Retinal pigment epithelial cell (primary cell): ENCODE results near the gene CDC42BPG.

Experiments
- DNase-seq: peaks from one replicate; pipeline ENCODE4 v3.0.0-alpha.2; 2010; ENCODE audit warnings: low read depth
- H3K4me3 ChIP-seq: 2 replicates; pipeline ENCODE4 v1.5.1; 2011; ENCODE audit warnings: mild to moderate bottlenecking, low read length, control low read depth, moderate library complexity
- TF ChIP-seq, protein P1 (sequence below): conservative IDR thresholded peaks from 2 replicates; pipeline ENCODE4 v1.5.1; 2011; ENCODE audit warnings: low read depth, low read length, control low read depth, inconsistent platforms

Gene CDC42BPG

DNA sequence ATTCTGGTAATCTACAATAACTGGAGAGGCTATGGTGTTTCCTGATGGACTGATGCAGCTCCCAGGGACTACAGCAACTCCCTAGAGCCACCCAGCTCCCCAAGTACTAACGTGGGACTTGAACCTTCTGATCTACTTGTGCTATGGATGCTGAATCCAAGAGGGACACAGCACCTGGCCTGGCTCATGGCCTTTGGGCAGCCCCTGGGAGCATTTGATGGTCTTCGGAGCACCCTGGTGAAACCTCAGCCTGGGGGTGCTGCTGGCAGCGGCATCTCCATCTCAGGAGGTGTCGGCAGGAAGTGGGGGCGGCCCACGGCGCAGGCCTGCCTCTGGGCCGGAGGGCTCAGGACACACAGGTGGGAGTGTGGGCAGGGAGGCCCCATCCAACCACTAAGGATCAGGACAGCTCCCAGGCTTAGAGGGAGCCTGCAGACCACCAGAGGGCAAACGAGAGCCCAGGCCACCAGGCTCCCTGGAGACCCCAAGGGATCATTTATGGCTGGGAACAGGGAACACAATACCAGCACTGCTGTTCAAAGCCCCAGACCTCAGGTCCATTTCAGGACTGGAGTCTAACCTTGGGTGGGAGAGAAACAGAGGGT is 25.2 kb upstream of the CDC42BPG start:
- TF ChIP-seq, protein P1, sequence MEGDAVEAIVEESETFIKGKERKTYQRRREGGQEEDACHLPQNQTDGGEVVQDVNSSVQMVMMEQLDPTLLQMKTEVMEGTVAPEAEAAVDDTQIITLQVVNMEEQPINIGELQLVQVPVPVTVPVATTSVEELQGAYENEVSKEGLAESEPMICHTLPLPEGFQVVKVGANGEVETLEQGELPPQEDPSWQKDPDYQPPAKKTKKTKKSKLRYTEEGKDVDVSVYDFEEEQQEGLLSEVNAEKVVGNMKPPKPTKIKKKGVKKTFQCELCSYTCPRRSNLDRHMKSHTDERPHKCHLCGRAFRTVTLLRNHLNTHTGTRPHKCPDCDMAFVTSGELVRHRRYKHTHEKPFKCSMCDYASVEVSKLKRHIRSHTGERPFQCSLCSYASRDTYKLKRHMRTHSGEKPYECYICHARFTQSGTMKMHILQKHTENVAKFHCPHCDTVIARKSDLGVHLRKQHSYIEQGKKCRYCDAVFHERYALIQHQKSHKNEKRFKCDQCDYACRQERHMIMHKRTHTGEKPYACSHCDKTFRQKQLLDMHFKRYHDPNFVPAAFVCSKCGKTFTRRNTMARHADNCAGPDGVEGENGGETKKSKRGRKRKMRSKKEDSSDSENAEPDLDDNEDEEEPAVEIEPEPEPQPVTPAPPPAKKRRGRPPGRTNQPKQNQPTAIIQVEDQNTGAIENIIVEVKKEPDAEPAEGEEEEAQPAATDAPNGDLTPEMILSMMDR: peak; percentile 56
- H3K4me3 ChIP-seq: no peak overlapping the region
- no peak for DNase-seq

DNA sequence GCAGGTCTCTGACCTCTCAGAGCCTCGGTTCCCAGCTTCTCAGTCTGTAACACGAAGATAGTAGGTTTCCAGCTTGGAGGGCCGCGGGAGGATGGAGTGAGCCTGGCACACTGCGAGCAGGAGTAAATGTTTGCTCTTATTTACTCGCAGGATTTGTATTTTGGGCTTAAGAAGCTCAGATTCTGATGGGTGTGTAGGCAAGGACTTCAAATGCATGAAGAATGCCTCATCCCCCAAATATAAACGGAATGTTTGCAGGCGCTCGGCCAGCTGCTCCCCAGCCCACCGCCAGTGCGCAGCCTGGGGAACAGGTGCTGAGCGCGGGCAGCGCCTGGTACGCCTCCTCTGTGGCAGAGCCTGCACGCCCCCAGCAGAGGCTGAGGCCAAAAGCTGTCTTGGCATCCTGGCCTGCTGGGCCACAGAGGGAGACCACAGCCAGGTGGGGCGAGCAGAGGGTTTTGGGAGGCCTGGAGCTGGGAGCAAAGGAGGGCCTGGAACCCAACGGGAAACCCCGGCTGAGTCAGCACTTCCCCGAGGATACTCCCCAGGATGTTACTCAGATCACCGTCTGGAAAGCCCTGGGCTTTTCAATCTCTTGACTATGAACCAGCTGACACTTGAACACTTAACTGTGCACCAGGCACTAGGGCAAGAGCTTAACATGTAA is 24.6 kb upstream of the CDC42BPG start:
- DNase-seq: peak; percentile 66
- TF ChIP-seq, protein P1: no peak
- H3K4me3 ChIP-seq: no peak overlapping the region

DNA sequence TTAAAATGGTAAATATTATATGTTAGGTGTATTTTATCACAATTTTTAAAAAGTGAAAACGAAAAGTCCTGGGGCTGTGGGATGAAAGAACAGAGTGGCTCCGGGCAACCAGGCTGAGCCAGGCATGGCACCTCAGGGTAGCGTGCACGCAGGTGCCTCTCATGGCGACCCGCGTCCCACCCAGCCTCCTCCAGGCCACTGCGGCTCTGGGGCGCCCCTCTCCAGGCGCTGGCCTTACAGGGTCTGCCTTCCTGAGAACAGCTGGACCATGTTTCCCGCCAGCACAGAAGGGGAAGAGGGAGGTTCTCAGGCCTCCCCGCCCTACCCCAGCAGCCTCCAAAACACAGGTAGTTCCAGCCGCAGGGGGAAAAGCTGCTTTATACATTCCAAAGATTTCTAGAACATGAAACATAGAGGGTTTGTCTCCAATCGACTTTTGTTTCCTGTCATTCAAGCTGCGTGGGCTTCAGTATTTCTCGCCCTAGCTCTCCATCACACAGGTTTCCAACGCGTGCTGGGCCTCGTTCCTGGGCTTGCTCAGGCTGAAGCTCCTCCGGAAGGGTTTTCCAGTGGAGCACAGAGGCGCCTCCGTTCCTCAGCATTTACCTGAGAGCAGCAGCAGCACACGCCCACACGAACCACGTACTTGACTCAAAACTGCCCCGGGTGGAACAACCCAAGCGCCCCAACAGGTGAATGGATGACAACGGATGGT is 23.5 kb upstream of the CDC42BPG start:
- TF ChIP-seq, protein P1: no peak
- no peak overlapping the region for H3K4me3 ChIP-seq
- no peak for DNase-seq

DNA sequence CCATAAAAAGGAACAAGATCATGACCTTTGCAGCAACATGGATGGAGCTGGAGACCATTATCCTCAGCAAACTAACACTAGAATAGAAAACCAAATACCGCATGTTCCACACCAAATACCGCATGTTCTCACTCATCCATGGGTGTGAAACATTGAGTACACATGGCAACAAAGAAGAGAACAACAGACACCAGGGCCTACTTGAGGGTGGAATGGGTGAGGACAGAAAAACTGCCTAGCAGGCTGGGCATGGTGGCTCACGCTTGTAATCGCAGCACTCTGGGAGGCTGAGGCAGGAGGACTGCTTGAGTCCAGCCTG is 21.7 kb upstream of the CDC42BPG start:
- TF ChIP-seq, protein P1: no peak
- no peak overlapping the region for H3K4me3 ChIP-seq
- DNase-seq: no peak

DNA sequence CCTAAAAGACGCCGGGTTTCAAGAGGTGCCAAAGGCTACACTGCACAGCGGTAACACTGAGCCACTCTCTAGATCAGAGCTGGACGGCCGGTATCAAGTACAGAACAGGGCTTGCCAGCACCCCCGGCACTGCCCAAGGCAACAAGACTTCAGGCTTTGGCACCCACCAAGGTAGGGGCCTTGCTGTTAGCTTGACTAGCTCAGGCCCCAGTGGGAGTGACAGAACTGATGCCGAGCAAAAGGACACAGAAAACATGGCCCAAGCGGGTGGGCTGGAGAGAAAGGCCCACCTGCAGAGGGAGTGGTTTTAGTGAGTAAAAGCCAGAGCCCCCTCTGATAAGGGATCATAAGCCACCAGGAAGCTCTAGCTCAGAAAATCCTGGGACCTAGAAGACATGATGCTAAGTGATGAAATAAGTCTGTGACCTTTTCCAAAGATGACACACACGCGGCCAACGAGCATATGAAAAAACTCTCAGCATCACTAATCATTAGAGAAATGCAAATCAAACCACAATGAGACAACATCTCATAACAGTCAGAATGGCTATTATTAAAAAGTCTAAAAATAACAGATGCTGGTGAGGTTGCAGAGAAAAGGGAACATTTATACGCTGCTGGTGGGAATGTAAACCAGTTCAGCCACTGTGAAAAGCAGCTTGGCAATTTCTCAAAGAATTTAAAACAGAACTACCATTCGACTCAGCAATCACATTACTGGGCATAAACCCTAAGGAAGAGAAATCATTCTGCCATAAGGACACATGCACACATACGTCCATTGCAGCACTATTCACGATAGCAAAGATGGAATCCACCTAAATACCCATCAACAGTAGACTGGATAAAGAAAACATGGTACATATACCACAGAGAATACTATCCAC is 21.1 kb upstream of the CDC42BPG start:
- TF ChIP-seq, protein P1: no peak
- DNase-seq: no peak
- no peak overlapping the region for H3K4me3 ChIP-seq

DNA sequence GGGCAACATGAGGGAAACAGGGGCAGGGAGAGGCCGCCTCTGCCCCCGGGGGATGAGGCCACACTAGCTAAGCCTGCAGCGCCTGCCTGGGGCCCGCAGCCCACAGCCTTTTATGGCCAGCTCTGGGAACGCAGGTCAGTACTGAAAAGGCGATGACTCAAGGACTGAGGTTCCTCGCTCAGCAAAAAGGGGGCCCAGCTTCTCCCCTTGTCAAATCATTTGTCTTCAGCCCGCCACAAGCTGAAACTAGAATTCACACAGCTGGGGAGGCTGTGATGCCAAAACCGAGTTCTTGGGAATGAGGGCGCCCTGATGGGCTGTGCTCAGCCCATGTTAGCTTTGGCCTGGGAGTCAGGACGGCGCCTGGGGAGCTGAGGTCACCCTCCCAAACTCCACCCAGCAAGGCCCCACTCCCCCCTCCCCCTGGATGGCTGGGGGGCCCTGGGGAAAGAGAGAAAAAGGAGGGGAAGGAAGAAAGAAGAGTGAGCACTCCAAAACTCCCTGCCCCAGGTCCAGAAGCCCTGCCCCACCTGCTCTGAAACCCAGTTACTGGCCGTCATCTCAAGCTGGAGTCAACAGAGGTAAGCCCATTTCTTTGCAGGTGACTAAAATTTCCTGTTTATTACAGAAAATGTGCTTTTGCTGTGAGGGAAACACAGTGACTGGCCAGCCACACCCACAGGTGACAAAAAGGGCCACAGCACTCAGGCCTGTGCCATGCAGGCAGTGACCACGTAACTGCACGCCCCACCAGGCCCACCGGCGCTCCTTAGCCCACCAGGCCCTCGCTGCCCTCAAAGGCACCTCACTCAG is 20.2 kb upstream of the CDC42BPG start:
- no peak for DNase-seq
- H3K4me3 ChIP-seq: no peak overlapping the region
- TF ChIP-seq, protein P1: no peak
